Measurements from ENCODE around the gene SLC31A1.
A peak's percentile ranks its signal among the peaks of the same experiment; 100 is the strongest.
"Not testable (repeated sequence)": the region's sequence is repeated elsewhere in the genome, so short reads cannot be mapped to it uniquely, and the experiment has no call there.

The SLC31A1 gene

DNA sequence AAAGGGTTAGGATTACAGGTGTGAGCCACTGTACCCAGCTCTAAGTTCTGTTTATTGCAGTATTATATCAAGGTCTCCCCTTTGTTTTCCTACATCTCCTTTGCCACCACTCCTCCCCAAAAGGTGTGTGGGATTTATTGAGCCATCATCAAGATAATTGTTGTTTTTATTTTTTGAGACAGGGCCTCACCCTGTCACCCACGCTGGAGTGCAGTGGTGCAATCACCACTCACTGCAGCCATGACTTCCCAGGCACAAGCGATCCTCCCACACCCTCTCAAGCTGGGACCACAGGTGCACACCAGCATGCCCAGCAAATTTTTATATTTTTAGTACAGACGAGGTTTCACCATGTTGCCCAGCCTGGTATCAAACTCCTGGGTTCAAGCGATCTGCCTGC, 24.6 kb downstream of the SLC31A1 start:
- no peaks in the 10 kb centered on the region for H3K27me3 ChIP-seq (ENCODE audit: control insufficient read depth, low read length)
- H3K9me2 ChIP-seq (replicated peaks; ENCODE audit: control insufficient read depth, low read length) = no peaks in the 10 kb centered on the region
- no peaks in the 10 kb centered on the region for H3K36me3 ChIP-seq (ENCODE audit: control insufficient read depth, low read length)
- H3K4me3 ChIP-seq (ENCODE audit: low read length) = peak overlapping the region; percentile 28
- no peaks in the 10 kb centered on the region for H4K20me1 ChIP-seq (ENCODE audit: control insufficient read depth, insufficient read depth, low read depth, low read length)
- H3K9me3 ChIP-seq (ENCODE audit: control insufficient read depth, insufficient read depth, low read length) = no peaks in the 10 kb centered on the region
- 0 out of 2 replicates have a peak, but pooled peaks cover 3% of the 10 kb centered on the region for H3F3A ChIP-seq (ENCODE audit: control insufficient read depth, insufficient read depth)
- H3K4me2 ChIP-seq (ENCODE audit: low read length) = peak overlapping the region; percentile 42
- H3K4me1 ChIP-seq (ENCODE audit: control insufficient read depth, low read length) = peaks cover 59% of the 10 kb centered on the region
- TF ChIP-seq, protein P1, sequence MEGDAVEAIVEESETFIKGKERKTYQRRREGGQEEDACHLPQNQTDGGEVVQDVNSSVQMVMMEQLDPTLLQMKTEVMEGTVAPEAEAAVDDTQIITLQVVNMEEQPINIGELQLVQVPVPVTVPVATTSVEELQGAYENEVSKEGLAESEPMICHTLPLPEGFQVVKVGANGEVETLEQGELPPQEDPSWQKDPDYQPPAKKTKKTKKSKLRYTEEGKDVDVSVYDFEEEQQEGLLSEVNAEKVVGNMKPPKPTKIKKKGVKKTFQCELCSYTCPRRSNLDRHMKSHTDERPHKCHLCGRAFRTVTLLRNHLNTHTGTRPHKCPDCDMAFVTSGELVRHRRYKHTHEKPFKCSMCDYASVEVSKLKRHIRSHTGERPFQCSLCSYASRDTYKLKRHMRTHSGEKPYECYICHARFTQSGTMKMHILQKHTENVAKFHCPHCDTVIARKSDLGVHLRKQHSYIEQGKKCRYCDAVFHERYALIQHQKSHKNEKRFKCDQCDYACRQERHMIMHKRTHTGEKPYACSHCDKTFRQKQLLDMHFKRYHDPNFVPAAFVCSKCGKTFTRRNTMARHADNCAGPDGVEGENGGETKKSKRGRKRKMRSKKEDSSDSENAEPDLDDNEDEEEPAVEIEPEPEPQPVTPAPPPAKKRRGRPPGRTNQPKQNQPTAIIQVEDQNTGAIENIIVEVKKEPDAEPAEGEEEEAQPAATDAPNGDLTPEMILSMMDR (IDR thresholded peaks at IDR 0.05; ENCODE audit: low read depth, low read length, poor library complexity, severe bottlenecking) = no peak
- TF ChIP-seq EZH2phosphoT487 (IDR thresholded peaks at IDR 0.05; ENCODE audit: borderline replicate concordance, low read length) = no peak
- H3K79me2 ChIP-seq (ENCODE audit: control insufficient read depth, low read length) = peaks cover 45% of the 10 kb centered on the region
- 0 out of 2 replicates have a peak overlapping the region, but pooled peaks have one; percentile 3 for H3K27ac ChIP-seq (ENCODE audit: low read depth, low read length)

DNA sequence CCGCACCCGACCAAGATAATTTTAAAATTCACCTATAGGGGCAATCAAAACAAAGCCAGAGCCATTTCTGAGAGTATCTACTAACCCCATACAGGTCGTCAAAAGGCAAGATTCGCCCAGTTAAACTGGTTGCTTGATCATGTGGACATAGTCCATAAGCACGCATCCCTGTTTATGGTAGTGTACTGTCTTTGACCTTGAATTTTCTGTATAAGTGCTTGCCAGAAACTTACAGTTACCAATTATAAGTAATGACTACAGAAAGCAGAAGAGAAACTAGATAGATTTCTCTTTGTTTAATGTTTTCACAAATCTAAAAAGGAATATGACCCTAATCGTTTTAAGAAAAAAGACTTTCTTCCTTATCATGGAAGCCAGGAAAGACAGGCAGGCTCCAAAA, 25.6 kb downstream of the SLC31A1 start:
- Histone ChIP-seq H3K36me3 (ENCODE audit: control insufficient read depth, low read length) (no peaks in the 10 kb centered on the region), H3K79me2 (ENCODE audit: control insufficient read depth, low read length) (peaks cover 40% of the 10 kb centered on the region), H3K4me3 (ENCODE audit: low read length) (peak overlapping the region; percentile 12), H3F3A (ENCODE audit: control insufficient read depth, insufficient read depth) (0 out of 2 replicates have a peak, but pooled peaks cover 3% of the 10 kb centered on the region), H4K20me1 (ENCODE audit: control insufficient read depth, insufficient read depth, low read depth, low read length) (no peaks in the 10 kb centered on the region), H3K4me1 (ENCODE audit: control insufficient read depth, low read length) (peaks cover 59% of the 10 kb centered on the region), H3K9me2 (replicated peaks; ENCODE audit: control insufficient read depth, low read length) (no peaks in the 10 kb centered on the region), H3K27me3 (ENCODE audit: control insufficient read depth, low read length) (no peaks in the 10 kb centered on the region), H3K9me3 (ENCODE audit: control insufficient read depth, insufficient read depth, low read length) (no peaks in the 10 kb centered on the region), H3K27ac (ENCODE audit: low read depth, low read length) (peak overlapping the region; percentile 27), H3K4me2 (ENCODE audit: low read length) (peak overlapping the region; percentile 51)
- no peak for TF ChIP-seq EZH2phosphoT487 (IDR thresholded peaks at IDR 0.05; ENCODE audit: borderline replicate concordance, low read length)
- TF ChIP-seq, protein P1 (IDR thresholded peaks at IDR 0.05; ENCODE audit: low read depth, low read length, poor library complexity, severe bottlenecking) = peak; percentile 14

DNA sequence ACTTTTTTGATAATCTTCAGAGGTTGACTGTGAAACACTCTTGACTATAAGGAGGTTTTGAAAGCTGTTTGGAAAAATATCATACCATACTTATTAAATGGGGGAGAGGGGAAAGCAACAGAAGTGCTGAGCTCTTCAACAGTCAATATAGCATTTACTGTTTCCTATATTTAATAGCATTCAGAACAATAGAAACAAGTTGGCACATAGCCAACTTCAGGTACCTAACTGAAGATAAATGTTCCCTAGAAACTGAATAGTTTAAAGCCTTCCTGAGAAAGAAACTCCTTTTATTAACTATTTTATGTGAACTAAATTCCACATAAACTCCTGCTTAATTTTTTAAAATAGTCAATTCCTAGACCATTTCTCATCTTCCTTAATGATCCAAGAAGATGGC, 26.3 kb downstream of the SLC31A1 start:
- Histone ChIP-seq H3K27ac (ENCODE audit: low read depth, low read length) (peak overlapping the region; percentile 27; the same call in 1 of the 2 replicates), H3K36me3 (ENCODE audit: control insufficient read depth, low read length) (no peaks in the 10 kb centered on the region), H3K4me3 (ENCODE audit: low read length) (no peak overlapping the region), H3K4me2 (ENCODE audit: low read length) (peak overlapping the region; percentile 51), H3K79me2 (ENCODE audit: control insufficient read depth, low read length) (peaks cover 34% of the 10 kb centered on the region), H4K20me1 (ENCODE audit: control insufficient read depth, insufficient read depth, low read depth, low read length) (no peaks in the 10 kb centered on the region), H3K4me1 (ENCODE audit: control insufficient read depth, low read length) (peaks cover 53% of the 10 kb centered on the region), H3K9me2 (replicated peaks; ENCODE audit: control insufficient read depth, low read length) (no peaks in the 10 kb centered on the region), H3K9me3 (ENCODE audit: control insufficient read depth, insufficient read depth, low read length) (no peaks in the 10 kb centered on the region), H3F3A (ENCODE audit: control insufficient read depth, insufficient read depth) (0 out of 2 replicates have a peak, but pooled peaks cover 2% of the 10 kb centered on the region), H3K27me3 (ENCODE audit: control insufficient read depth, low read length) (no peaks in the 10 kb centered on the region)
- no peak for TF ChIP-seq EZH2phosphoT487 (IDR thresholded peaks at IDR 0.05; ENCODE audit: borderline replicate concordance, low read length)
- TF ChIP-seq, protein P1 (IDR thresholded peaks at IDR 0.05; ENCODE audit: low read depth, low read length, poor library complexity, severe bottlenecking) = no peak

DNA sequence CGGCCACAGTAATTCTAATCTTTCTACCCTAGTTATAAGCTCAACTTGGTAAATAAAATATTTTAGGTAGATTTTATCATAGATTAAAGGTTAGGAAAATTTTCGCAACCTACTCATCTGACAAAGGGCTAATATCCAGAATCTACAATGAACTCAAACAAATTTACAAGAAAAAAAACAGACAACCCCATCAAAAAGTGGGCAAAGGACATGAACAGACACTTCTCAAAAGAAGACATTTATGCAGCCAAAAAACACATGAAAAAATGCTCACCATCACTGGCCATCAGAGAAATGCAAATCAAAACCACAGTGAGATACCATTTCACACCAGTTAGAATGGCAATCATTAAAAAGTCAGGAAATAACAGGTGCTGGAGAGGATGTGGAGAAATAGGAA, 28.3 kb downstream of the SLC31A1 start:
- H3K36me3 ChIP-seq (ENCODE audit: control insufficient read depth, low read length) = not testable (repeated sequence)

More for the DNA sequence above, 28.3 kb downstream of the SLC31A1 start:
- peaks cover 34% of the 10 kb centered on the region for H3K4me1 ChIP-seq (ENCODE audit: control insufficient read depth, low read length)
- not testable (repeated sequence) for H3F3A ChIP-seq (ENCODE audit: control insufficient read depth, insufficient read depth); H3K9me2 ChIP-seq (replicated peaks; ENCODE audit: control insufficient read depth, low read length); H3K27me3 ChIP-seq (ENCODE audit: control insufficient read depth, low read length); H3K4me3 ChIP-seq (ENCODE audit: low read length); H3K9me3 ChIP-seq (ENCODE audit: control insufficient read depth, insufficient read depth, low read length); H4K20me1 ChIP-seq (ENCODE audit: control insufficient read depth, insufficient read depth, low read depth, low read length); H3K4me2 ChIP-seq (ENCODE audit: low read length); H3K27ac ChIP-seq (ENCODE audit: low read depth, low read length)
- peaks cover 28% of the 10 kb centered on the region for H3K79me2 ChIP-seq (ENCODE audit: control insufficient read depth, low read length)

All from DOHH2 (cell line).